Measurements from ENCODE around the gene COG3.
"Not testable (repeated sequence)": the region's sequence is repeated elsewhere in the genome, so short reads cannot be mapped to it uniquely, and the experiment has no call there.

COG3 gene, protein sequence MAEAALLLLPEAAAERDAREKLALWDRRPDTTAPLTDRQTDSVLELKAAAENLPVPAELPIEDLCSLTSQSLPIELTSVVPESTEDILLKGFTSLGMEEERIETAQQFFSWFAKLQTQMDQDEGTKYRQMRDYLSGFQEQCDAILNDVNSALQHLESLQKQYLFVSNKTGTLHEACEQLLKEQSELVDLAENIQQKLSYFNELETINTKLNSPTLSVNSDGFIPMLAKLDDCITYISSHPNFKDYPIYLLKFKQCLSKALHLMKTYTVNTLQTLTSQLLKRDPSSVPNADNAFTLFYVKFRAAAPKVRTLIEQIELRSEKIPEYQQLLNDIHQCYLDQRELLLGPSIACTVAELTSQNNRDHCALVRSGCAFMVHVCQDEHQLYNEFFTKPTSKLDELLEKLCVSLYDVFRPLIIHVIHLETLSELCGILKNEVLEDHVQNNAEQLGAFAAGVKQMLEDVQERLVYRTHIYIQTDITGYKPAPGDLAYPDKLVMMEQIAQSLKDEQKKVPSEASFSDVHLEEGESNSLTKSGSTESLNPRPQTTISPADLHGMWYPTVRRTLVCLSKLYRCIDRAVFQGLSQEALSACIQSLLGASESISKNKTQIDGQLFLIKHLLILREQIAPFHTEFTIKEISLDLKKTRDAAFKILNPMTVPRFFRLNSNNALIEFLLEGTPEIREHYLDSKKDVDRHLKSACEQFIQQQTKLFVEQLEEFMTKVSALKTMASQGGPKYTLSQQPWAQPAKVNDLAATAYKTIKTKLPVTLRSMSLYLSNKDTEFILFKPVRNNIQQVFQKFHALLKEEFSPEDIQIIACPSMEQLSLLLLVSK

DNA sequence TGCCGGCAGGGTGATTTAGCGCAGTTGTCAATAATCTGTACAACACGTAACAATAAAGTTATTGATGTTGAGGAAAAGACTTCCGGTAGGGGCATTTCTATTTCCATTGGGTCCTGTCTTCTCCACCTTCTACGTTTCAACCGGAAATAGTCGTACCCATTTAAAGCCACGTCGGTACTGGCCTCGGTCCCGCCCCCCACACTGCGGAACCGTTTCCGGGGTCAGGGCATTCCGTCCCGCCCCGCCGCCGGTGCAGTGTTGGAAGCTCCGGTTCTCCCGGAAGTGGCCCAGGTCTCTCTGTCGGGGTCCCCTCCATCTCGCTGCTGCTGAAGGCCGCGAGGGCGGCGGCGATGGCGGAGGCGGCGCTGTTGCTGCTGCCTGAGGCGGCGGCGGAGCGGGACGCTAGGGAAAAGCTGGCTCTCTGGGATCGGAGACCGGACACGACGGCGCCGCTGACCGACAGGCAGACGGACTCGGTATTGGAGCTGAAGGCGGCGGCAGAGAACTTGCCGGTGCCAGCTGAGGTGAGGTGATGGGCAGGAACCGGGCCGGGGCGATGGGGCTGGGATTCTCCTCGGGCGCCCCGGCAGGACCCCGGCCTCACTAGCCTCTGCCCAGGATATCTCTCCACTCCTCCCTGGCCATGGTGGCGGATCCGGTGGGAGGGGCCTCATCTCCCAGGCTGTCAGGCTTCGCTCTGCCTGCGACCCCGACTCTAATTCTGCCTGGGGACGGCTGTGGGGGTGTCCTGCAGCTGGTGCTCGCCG is at the start of gene COG3:
COG3 (plus strand) TSS at position 253 of the 767 bp plus-strand sequence; CDS start at position 351, 98 bp downstream.
- DNase-seq, result peak; percentile 87 to 97 (median 96)

DNA sequence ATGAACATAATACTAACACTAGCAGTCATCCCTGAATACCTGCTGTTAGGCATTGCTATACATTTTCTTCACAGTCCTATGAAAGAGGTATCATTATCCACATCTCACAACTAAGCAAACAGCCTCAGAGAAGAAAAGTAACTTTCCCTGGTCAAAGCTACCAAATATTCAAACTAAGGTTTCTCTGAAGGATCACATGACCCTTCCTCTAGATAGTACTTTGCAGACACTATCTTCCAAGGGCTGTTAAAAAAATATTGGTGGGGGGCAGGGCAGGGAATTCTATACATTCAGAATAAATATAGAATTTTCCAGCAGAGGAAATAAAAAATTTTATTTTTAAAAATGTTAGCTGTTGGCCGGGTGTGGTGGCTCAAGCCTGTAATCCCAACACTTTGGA is 49.6 kb upstream of the COG3 start:
- no peak for DNase-seq

DNA sequence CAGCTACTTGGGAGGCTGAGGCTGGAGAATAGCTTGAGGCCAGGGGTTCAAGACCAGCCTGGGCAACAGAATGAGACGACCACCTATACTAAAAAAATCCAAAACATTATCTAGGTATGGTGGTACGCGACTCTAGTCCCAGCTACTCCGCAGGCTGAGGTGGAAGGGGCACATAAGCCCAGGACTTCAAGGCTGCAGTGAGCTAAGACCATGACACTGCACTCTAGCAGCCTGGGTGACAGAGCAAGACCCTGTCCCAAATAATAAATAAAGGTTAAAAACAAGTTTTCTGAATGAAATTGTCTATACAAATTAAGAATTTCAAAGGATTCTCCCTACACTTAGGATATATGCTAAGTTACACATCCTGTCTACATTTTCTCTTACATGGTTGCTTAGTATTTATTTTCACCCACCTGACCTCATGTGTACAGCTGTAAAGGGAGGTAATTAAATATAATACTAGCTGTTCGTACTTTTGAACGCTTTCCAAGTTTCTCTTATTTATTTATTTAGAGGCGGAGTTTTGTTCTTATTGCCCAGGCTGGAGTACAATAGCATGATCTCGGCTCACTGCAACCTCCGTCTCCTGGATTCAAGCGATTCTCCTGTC is 48.1 kb upstream of the COG3 start:
- peak in 2 of 3 experiments; percentile 27 to 64 for DNase-seq

DNA sequence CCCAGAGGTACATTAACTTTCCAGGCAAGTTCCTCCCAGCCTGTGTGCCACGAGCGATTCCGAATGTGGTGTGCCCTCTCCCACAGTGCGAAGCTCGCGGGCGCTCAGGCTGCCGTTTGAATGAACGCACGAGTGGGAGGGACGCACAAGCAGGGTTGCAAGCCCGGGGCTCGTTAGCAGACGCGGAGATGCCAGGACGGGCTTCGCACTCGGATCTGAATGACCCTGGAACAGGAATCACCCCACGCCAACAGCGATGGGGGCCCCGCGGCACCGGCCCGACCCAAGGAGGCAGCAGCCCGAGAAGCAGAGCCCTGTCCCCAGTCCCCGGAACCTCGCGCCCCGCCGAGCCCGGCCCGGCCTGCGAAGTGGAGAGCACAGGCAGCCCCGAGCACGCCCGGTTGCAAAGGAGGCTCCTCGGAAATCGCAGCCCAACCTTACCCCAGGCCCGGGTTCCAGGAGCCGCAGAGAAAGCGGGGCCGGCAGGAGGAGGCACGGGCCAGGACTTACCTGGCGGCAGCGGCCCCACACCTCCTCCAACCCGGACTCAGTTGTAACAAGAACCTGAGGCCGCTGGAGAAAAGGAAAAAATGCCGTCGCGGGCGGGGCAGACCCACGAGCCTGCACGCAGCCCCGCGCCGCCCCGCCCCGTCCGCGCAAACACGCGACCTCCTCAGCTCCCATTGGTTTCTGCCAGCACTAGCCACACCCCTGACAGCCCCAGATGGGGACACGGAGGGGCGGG is 46.8 kb upstream of the COG3 start, which contains the start of gene SLC25A30:
SLC25A30 (minus strand) TSS at position 584 of the 745 bp plus-strand sequence. CDS start 6,948 bp downstream, outside the sequence.
- DNase-seq, result peak; percentile 85 to 90 (median 89)

DNA sequence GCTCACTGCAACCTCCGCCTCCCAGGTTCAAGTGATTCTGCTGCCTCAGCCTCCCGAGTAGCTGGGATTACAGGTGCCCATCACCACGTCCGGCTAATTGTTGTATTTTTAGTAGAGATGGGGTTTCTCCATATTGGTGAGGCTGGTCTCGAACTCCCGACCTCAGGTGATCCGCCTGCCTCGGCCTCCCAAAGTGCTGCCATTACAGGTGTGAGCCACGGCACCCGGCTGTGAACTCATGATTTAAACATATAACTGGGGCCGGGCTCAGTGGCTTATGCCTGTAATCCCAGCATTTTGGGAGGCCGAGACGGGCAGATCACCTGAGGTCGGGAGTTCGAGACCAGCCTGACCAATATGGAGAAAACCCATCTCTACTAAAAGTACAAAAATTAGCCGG is 45.4 kb upstream of the COG3 start:
- not testable (repeated sequence) for DNase-seq

DNA sequence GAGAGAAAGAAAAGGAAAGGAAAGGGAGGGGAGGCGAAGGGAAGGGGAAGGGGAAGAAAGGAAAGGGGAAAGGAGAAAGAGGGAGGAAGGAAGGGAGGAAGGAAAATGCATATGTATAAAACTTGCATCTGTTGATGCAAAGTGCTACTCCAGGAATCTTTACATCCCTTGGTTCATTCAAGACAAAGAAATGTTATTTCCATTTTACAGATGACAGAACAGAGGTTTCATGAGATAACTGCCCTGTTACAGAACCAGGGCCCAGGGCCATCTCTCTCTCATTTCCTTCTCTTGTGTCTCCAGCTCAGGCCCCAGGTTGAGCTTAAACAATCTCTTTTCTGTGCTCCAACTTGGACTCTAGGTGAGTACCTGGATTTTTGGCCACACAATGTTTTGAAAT is 44.8 kb upstream of the COG3 start:
- no peak for DNase-seq

DNA sequence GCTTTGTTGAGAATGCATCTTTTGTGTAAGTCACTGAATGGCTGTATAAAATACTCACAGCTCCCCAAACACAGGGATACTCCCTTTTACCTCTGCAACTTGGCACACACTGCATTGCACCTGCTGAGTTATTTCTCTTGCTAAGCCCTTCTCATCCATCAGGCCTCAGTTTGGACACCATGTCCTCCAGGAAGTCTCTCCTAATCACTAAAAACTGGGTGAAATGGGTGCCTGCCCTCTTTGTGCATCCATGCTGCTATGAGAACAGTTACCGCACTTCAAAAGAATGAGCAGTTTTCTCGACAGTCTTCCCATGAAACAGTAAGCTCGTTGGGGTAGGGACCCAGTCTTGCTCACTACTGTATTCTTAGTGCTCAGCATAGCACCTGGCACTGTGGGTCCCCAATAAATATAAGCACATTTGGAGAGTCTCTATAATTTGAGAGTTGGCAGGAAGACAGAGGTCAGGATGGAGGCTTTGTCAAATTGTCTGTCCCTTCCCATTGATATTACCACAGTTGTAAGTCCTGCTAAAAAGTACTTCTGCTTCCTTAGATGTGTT is 41.9 kb upstream of the COG3 start:
- peak in 1 of 3 experiments; percentile 46 for DNase-seq

DNA sequence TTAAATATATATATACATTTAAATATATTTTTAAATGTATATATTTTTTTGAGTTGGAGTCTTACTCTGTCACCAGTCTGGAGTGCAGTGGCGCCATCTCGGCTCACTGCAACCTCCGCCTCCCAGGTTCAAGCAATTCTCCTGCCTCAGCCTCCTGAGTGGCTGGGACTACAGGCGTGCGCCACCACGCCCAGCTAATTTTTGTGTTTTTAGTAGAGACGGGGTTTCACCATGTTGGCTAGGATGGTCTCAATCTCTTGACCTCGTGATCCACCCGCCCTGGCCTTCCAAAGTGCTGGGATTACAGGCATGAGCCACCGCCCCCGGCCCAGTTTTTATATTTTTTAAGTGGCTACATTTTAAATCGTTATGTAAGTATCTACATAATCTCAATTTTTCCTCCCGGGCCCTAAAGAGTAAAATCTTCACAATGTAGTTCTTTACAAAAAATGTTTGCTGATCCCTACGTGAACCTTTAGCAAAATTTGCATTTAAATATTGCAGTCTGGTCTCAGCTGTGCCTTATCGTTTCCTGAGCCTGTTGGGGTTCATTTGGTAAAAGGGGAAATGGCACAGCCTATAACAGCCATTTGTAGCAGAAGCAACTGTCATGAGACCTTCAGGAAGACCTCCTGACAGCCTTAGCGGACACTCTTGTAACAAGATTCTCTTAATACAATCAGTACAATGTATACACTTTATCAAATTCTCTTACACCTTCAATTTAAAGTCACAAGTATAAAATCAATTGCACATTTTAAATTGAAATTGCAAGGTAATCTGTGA is 38.5 kb upstream of the COG3 start:
- DNase-seq, result not testable (repeated sequence)

DNA sequence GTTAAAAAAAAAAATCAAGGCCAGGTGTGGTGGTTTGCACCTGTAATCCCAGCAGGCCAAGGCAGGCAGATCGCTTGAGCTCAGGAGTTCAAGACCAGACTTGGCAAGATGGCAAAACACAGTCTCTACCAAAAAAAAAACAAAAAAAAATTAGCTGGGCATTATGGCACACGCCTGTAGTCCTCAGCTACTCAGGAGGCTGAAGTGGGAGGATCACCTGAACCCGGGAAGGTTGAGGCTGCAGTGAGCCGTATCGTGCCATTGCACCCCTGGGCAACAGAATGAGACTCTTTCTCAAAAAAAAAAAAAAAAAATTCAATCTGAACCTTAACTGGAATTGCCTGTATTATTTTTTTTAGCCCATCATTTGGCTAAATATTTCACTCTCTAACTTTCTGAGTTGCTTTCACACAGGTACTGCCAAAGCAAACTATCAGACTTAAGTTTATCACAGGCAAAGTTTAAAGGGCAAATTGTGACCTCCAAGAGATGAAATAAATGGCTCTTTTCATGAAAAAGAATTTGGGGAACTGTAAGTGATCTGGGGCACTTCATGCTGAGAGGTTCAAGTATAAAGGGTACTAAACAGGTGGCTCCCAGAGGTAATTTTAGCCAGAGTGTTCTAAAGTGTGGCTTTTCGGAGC is 31.9 kb upstream of the COG3 start:
- DNase-seq, result no peak

DNA sequence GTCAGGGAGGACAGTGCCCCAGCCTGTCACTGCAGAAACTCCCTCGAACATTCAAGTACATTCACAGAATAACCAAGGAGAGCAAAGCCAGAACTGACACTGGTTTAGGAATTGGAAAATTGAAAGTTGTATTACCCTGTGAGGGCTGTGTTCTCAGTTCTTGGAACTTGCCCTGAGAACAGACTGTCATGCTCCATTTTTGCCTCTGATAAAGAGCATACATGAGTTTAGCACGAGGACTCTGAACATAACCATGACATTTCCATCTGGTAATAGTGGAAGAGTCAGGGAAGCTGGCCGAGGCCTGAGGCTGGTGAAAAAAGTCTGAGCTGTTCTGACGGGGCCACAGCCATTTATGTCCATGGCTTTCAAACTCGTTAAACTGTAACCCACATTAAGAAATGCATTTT is 31.4 kb upstream of the COG3 start:
- DNase-seq, result no peak

DNA sequence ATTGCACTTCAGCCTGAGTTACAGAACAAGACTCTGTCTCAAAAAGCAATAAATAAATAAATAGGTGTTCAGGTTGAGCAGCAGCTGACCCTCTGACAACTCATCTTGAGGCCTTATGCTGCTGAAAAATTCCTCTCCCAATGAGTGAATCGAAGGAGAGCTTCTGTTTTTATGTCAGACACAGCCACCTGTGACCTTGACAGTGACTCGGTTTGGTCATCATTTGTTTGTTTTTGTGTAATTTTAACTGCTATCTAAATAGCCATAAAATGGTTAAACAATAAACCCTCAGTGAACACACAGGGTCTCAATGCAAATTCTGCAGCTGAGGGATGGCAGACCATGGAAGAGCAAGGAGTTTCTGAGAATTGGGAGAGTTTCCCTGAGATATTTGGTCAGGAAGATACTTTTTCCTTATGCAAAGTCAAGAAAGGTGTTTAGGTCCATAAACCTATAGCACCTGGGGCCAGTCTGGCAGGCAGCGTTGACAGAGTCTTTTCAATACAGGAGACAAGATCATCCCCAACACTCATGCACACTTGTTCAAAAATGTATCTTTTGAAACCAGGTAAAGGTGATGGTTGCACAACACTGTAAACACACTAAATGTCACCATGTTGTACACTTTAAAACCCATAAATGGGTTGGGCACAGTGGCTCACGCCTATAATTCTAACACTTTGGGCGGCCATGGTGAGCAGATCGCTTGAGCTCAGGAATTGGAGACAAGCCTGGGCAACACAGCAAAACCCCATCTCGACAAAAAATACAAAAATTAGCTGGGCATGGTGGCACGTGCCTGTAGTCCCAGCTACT is 30.0 kb upstream of the COG3 start:
- no peak for DNase-seq

DNA sequence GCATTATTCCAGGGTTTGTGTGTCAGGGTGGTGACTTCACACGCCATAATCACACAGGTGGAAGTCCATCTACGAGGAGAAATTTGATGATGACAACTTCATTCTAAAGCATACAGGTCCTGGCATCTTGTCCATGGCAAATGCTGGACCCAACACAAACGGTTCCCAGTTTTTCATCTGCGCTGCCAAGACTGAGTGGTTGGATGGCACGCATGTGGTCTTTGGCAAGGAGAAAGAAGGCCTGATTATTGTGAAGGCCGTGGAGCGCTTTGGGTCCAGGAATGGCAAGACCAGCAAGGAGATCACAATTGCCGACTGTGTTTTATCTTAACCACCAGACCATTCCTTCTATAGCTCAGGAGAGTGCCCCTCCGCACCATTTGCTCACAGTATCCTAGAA is 28.4 kb upstream of the COG3 start:
- no peak for DNase-seq

DNA sequence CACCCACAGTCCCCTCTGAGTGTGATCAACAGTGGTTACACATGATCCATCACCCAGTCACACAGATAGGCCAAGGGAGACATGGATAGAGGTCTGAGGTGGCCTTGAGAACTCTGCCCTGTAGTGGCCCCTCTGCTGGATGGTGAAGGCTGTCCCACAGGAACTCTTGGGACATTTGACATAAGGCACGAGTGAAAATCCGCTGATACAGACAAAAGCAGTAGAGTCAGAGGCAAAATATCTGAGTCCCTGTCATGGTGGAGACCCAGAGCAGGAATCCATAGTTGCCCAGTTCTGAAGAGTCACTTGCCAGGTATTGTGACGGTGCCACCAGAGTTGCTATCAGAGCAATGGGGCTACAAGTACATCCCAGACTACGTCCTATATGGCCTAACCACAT is 27.8 kb upstream of the COG3 start:
- no peak for DNase-seq

DNA sequence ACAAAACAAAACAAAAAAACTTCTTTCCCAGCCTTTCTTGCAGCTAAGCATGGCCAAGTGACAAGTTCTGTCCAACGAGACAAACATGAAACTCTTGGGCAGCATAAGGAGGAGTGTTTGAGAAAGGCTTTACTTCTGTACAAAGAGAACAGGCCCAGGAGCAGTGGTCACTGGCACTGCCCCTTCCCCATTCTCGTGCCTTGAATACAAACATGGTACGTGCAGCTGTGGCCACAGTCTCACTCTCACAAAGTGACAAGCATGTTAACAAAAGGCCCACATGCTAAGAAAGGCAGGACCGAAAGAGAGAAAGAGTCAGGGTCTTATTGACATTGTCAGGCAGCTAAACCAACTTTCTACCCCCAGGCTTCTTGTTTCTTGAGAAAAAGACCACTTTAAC is 26.8 kb upstream of the COG3 start:
- DNase-seq, result no peak

DNA sequence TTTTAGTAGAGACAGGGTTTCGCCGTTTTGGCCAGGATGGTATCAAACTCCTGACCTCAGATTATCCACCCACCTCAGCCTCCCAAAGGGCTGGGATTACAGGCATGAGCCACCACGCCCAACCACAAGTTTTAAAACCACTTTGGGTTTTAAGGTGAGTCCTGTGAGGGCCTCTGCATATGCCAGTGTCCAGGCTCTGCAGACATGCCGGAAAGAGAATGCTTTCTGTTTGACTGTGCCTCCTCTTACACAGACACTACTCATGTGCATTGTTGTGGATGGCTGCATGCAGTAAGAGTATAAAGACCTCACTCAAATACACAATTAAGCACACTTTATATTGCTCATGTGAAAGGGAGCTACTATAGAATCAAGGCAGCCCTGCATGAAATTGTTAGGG is 25.7 kb upstream of the COG3 start:
- DNase-seq, result no peak

DNA sequence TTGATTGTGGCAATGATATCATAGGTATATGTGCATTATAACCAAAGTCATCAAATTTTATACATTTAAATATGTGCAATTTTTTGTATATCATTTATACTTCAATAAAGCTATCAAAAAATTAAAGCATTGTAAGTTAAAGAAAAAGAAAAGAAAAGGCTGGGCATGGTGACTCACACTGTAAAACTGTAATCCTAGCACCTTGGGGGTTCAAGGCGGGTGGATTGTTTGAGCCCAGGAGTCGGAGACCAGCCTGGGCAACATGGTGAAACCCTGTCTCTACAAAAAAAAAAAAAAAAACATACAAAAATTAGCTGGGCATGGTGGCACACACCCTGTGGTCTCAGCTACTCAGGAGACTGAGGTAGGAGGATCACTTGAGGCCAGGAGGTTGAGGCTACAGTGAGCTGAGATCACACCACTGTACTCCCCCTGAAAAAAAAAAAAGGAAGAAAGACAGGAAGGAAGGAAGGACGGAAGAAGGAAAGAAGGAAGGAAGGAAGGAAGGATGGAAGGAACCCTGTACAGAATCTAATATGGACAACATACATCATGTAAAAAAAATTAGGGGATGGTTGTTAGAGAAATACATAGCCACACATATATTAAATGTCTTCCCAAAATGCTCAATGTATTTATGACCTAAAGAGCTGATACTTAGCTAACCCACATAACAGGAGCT is 24.8 kb upstream of the COG3 start:
- DNase-seq, result no peak

DNA sequence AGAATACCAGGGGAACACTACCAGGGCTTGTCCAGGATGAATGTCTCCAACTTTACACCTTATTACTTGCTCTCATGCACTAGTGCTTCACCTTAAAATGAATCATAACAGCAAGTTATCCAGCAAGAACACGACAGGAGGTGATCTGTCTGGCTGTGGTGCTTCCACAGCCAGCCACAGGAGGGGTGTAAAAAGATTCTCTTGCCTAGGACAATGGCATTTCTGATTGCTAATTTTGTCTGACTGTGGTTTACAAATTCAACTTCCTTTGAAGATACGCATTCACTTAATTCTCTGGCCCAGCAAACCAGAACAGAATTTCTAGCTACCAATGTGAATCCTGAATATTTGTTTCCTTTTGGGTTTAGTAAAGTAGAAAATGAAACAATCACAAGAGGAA is 23.1 kb upstream of the COG3 start:
- no peak for DNase-seq

DNA sequence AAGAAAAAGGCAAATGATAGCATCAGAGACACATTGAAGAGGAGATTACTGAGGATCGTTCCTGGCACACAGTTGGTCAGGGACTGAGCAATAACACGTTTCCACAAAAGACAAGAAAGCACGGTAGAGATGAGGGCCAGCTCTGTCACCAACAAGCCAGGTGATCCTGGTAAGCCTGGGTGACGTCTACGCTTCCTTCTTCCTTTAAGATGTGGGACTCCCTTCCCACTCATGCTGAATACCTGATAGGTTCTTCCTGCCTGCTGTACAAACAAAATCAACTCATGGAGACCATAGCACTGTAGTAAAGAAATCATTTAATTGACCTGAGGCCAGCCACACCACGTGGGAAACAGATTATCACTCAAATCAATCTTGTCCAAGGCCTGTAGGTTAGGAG is 19.7 kb upstream of the COG3 start:
- DNase-seq, result no peak

DNA sequence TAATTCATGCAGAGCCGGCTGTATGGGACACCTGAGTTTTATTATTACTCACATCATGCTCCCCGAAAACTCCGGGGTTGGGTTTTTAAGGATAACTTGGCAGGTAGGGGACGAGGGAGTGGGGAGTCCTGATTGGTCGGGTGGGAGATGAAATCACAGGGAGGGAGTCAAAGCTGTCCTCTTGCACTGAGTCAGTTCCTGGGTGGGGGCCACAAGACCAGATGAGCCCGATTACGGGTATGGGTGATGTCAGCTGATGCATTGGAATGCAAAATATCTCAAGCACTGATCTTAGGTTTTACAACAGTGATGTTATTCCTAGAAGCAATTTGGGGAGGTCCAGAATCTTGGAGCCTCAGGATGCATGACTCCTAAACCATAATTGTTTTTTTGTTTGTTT is 18.6 kb upstream of the COG3 start:
- no peak for DNase-seq

Measured in NCI-H1417 (cell line).